ENCODE measurements around the gene CA10.

The CA10 gene

GRCh38 chr17:51613255-51613654 lies 545.3 kb downstream of the CA10 start:
- in situ Hi-C loops (cut with MboI; ENCODE audit: low sequenced_read_pairs), result no loop called here

GRCh38 chr17:51612692-51613091 lies 545.8 kb downstream of the CA10 start:
- in situ Hi-C loops (cut with MboI; ENCODE audit: low sequenced_read_pairs), result no loop called here

- in situ Hi-C loops (cut with MboI; ENCODE audit: low sequenced_read_pairs), result no loop called here
Observed at GRCh38 chr17:51611585-51611984, 546.9 kb downstream of the CA10 start.

- in situ Hi-C loops (cut with MboI; ENCODE audit: low sequenced_read_pairs), result no loop called here
Observed at GRCh38 chr17:51610834-51611233, 547.7 kb downstream of the CA10 start.

GRCh38 chr17:51610155-51610554 lies 548.4 kb downstream of the CA10 start:
- in situ Hi-C loops (cut with MboI; ENCODE audit: low sequenced_read_pairs), result no loop called here

- in situ Hi-C loops (cut with MboI; ENCODE audit: low sequenced_read_pairs), result no loop called here
Observed at GRCh38 chr17:51608251-51608933, 550.1 kb downstream of the CA10 start.

GRCh38 chr17:51607512-51607911 lies 551.0 kb downstream of the CA10 start:
- in situ Hi-C loops (cut with MboI; ENCODE audit: low sequenced_read_pairs), result no loop called here

- in situ Hi-C loops (cut with MboI; ENCODE audit: low sequenced_read_pairs), result no loop called here
Observed at GRCh38 chr17:51604299-51605020, 554.1 kb downstream of the CA10 start.

GRCh38 chr17:51601622-51602261 lies 556.8 kb downstream of the CA10 start:
- in situ Hi-C loops (cut with MboI; ENCODE audit: low sequenced_read_pairs), result no loop called here

GRCh38 chr17:51598824-51599223 lies 559.7 kb downstream of the CA10 start:
- in situ Hi-C loops (cut with MboI; ENCODE audit: low sequenced_read_pairs), result no loop called here

GRCh38 chr17:51597345-51597744 lies 561.2 kb downstream of the CA10 start:
- in situ Hi-C loops (cut with MboI; ENCODE audit: low sequenced_read_pairs), result no loop called here

- in situ Hi-C loops (cut with MboI; ENCODE audit: low sequenced_read_pairs), result no loop called here
Observed at GRCh38 chr17:51595826-51596398, 562.6 kb downstream of the CA10 start.

GRCh38 chr17:51590071-51590656 lies 568.4 kb downstream of the CA10 start:
- in situ Hi-C loops (cut with MboI; ENCODE audit: low sequenced_read_pairs), result no loop called here

GRCh38 chr17:51588063-51588462 lies 570.5 kb downstream of the CA10 start:
- in situ Hi-C loops (cut with MboI; ENCODE audit: low sequenced_read_pairs), result no loop called here

GRCh38 chr17:51587516-51587915 lies 571.0 kb downstream of the CA10 start:
- in situ Hi-C loops (cut with MboI; ENCODE audit: low sequenced_read_pairs), result no loop called here

- in situ Hi-C loops (cut with MboI; ENCODE audit: low sequenced_read_pairs), result no loop called here
Observed at GRCh38 chr17:51585514-51586104, 572.9 kb downstream of the CA10 start.

- in situ Hi-C loops (cut with MboI; ENCODE audit: low sequenced_read_pairs), result no loop called here
Observed at GRCh38 chr17:51580869-51581268, 577.6 kb downstream of the CA10 start.
